Keratinocyte (primary cell): ENCODE data around the gene GOLGA7B. TPM values are rescaled to one million over a fixed set of nuclear protein-coding genes. Genes with fewer than 3 reads are reported as not detected.

Experiments used
- DNase-seq: peaks from one replicate; pipeline ENCODE4 v3.0.0-alpha.2; 2011; ENCODE audit warnings: low read depth, missing footprints, low spot score
- FAIRE-seq: peaks from 2 replicates; lab custom pipeline; 2011; peaks lifted over from hg19 to GRCh38; lab: Jason Lieb, UNC
- H2AFZ ChIP-seq: 2 replicates; pipeline ENCODE4 v1.6.0; 2012; ENCODE audit warnings: low read length, control low read depth, inconsistent platforms; ENCODE audit not compliant: control insufficient read depth
- H3K27ac ChIP-seq: 2 replicates; pipeline ENCODE4 v1.5.1; 2011; ENCODE audit warnings: low read length; ENCODE audit not compliant: control insufficient read depth, insufficient read depth
- H3K27me3 ChIP-seq: 3 replicates; pipeline ENCODE4 v1.6.0; 2011; ENCODE audit warnings: low read length; ENCODE audit not compliant: control insufficient read depth, insufficient read depth; ENCODE audit errors: extremely low read depth
- H3K36me3 ChIP-seq, 2 experiments: 2 replicates in 1 of 2; 3 replicates in 1 of 2; pipeline ENCODE4 v1.5.1; 2011; ENCODE audit warnings: low read length in 2 of 2, mild to moderate bottlenecking in 1 of 2; ENCODE audit not compliant: control insufficient read depth in 2 of 2, insufficient read depth in 2 of 2; ENCODE audit errors: extremely low read depth in 1 of 2
- H3K4me1 ChIP-seq: 3 replicates; pipeline ENCODE4 v1.5.1; 2011; ENCODE audit warnings: low read length; ENCODE audit not compliant: control insufficient read depth, insufficient read depth; ENCODE audit errors: extremely low read depth
- H3K4me2 ChIP-seq: 3 replicates; pipeline ENCODE4 v1.6.0; 2011; ENCODE audit warnings: low read depth, low read length; ENCODE audit not compliant: control insufficient read depth, insufficient read depth; ENCODE audit errors: extremely low read depth
- H3K4me3 ChIP-seq, 3 experiments: fragments of 200-600 bp in 1 of 3; sonication (generic) in 1 of 3; 2 replicates in 2 of 3; 3 replicates in 1 of 3; pipeline ENCODE4 v1.5.1; 2011 to 2016; ENCODE audit warnings: low read length in 3 of 3, mild to moderate bottlenecking in 3 of 3, control low read depth in 2 of 3, inconsistent platforms in 1 of 3, low read depth in 1 of 3, mixed read lengths in 1 of 3, mixed run types in 1 of 3, moderate library complexity in 1 of 3; ENCODE audit not compliant: control insufficient read depth in 2 of 3, insufficient read depth in 2 of 3; ENCODE audit errors: extremely low read depth in 1 of 3
- H3K79me2 ChIP-seq: 2 replicates; pipeline ENCODE4 v1.6.0; 2012; ENCODE audit warnings: low read length; ENCODE audit not compliant: control insufficient read depth, insufficient read depth
- H3K9ac ChIP-seq: 3 replicates; pipeline ENCODE4 v1.6.0; 2011; ENCODE audit warnings: low read length; ENCODE audit not compliant: control insufficient read depth, insufficient read depth; ENCODE audit errors: extremely low read depth
- H3K9me1 ChIP-seq: 3 replicates; pipeline ENCODE4 v1.6.0; 2011; ENCODE audit warnings: low read length; ENCODE audit not compliant: control insufficient read depth, insufficient read depth; ENCODE audit errors: extremely low read depth
- H3K9me3 ChIP-seq: 2 replicates; pipeline ENCODE4 v1.5.1; 2012; ENCODE audit warnings: low read depth, low read length; ENCODE audit not compliant: control insufficient read depth
- H4K20me1 ChIP-seq: 3 replicates; pipeline ENCODE4 v1.6.0; 2011; ENCODE audit warnings: low read length; ENCODE audit not compliant: control insufficient read depth, insufficient read depth; ENCODE audit errors: extremely low read depth
- EZH2 ChIP-seq: IDR thresholded peaks from one replicate; pipeline ENCODE4 v1.6.1; 2012; ENCODE audit warnings: inconsistent platforms, mild to moderate bottlenecking, low read length, moderate library complexity
- dilution Hi-C: fragments of 300-500 bp; cut with MboI; formaldehyde crosslinking; loops from one replicate; pipeline ENCODE4 v1.7.0; 2020; ENCODE audit warnings: low sequenced_read_pairs; ENCODE audit not compliant: extremely low pct_ligation_motif_present
- polyA plus RNA-seq, 5 experiments: library from polyadenylated mRNA; depleted of rRNA in 3 of 5; stranded (reverse) in 3 of 5; stranded (forward) in 1 of 5; unstranded in 1 of 5; fragments of >200 nt; gene quantifications; 1 replicate in 1 of 5; 2 replicates in 3 of 5; 3 replicates in 1 of 5; pipeline versions ENCODE4 v1.2.1 to v1.2.3, GENCODE V29; 2011 to 2012; ENCODE audit warnings: missing spikeins in 2 of 5, low read depth in 1 of 5, low replicate concordance in 1 of 5
- TF ChIP-seq, protein P1 (sequence below), 3 experiments: IDR thresholded peaks in 1 of 3; conservative IDR thresholded peaks in 1 of 3; optimal IDR thresholded peaks in 1 of 3; 2 replicates in 2 of 3; 3 replicates in 1 of 3; pipeline versions ENCODE3 to v1.5.1; 2011; ENCODE audit warnings: low read length in 3 of 3, mild to moderate bottlenecking in 3 of 3, moderate library complexity in 2 of 3, control low read depth in 1 of 3, inconsistent platforms in 1 of 3; ENCODE audit not compliant: insufficient read depth in 2 of 3; ENCODE audit errors: extremely low read depth in 1 of 3

GOLGA7B gene
- polyA plus RNA-seq, 1 donor (not counting 4 experiments of a cell fraction or from before 2014, with no cell fraction given) = 4.9 TPM

DNA sequence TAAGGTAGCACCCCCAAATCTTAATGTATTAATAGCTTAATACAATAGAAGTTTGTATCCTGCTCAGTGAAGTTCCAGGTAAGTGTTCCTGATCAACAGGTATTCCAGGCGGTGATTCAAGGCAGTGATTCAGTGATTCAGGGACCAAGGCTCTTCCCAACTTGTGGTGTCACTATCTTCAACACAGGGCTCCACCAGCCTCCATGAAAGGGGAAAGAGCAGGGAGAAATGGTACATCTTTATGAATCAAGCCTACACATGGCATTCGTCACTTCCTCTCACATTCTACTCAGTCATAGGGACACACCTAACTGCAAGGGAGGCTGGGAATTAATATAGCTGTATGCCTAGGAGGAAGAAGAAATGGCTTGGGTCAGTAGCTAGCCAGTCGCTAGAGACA lies 5.1 kb downstream of the GOLGA7B start:
- Histone ChIP-seq H3K79me2 (no peaks in the 10 kb centered on the region), H3K9ac (no peak overlapping the region), H3K9me3 (no peaks in the 10 kb centered on the region), H3K4me1 (peaks cover 41% of the 10 kb centered on the region), H4K20me1 (no peaks in the 10 kb centered on the region), H3K4me3 (no peak overlapping the region), H3K36me3 (no peaks in the 10 kb centered on the region), H3K9me1 (peaks cover 6% of the 10 kb centered on the region), H3K4me2 (no peak overlapping the region), H3K27me3 (no peaks in the 10 kb centered on the region), H2AFZ (no peak overlapping the region), H3K27ac (peak overlapping the region; percentile 18)
- dilution Hi-C loops = loop anchor here (25.0 kb wide), 1 partner anchor 92 kb away; the partner anchor contains the start of gene SFRP5
- TF ChIP-seq, protein P1, sequence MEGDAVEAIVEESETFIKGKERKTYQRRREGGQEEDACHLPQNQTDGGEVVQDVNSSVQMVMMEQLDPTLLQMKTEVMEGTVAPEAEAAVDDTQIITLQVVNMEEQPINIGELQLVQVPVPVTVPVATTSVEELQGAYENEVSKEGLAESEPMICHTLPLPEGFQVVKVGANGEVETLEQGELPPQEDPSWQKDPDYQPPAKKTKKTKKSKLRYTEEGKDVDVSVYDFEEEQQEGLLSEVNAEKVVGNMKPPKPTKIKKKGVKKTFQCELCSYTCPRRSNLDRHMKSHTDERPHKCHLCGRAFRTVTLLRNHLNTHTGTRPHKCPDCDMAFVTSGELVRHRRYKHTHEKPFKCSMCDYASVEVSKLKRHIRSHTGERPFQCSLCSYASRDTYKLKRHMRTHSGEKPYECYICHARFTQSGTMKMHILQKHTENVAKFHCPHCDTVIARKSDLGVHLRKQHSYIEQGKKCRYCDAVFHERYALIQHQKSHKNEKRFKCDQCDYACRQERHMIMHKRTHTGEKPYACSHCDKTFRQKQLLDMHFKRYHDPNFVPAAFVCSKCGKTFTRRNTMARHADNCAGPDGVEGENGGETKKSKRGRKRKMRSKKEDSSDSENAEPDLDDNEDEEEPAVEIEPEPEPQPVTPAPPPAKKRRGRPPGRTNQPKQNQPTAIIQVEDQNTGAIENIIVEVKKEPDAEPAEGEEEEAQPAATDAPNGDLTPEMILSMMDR (optimal IDR thresholded peaks at IDR 0.05 in 1 of 3, IDR thresholded peaks at IDR 0.05 in 1 of 3, conservative IDR thresholded peaks at IDR 0.05 in 1 of 3; ENCODE audit: extremely low read depth in 1 of 3, insufficient read depth in 2 of 3, low read length in 3 of 3) = no peak
- TF ChIP-seq EZH2 = no peak
- no peak for DNase-seq
- peak; percentile 87 for FAIRE-seq

DNA sequence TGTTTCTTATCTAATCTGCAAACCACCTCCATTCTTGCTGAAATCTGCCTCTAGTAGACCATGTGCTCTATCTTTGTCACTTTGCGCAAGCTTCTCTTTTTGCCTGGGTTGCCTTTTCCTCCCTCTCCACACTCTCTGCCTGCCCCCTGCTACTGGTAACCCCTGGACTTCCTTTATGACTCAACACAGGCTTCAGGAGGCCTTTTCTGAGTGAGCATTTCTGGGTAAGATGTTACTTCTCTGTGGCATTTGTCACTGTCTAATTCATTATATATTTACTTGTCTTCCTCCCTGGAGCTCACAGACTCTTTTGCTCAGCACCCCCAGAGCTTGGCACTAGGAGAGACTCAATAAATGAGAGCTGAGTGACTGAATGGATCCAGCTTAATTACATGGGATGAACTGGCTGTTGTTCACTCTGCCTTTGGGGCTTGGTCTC lies 8.4 kb downstream of the GOLGA7B start:
- H4K20me1 ChIP-seq = no peaks in the 10 kb centered on the region
- dilution Hi-C loops = loop anchor here (25.0 kb wide), 1 partner anchor 96 kb away; the partner anchor contains the start of gene SFRP5
- H3K79me2 ChIP-seq = no peaks in the 10 kb centered on the region
- no peak for DNase-seq
- FAIRE-seq = no peak
- H3K27me3 ChIP-seq = no peaks in the 10 kb centered on the region
- no peak overlapping the region for H3K9ac ChIP-seq
- H3K4me2 ChIP-seq = no peak overlapping the region
- TF ChIP-seq EZH2 = no peak
- TF ChIP-seq, protein P1 (optimal IDR thresholded peaks at IDR 0.05 in 1 of 3, IDR thresholded peaks at IDR 0.05 in 1 of 3, conservative IDR thresholded peaks at IDR 0.05 in 1 of 3; ENCODE audit: extremely low read depth in 1 of 3, insufficient read depth in 2 of 3, low read length in 3 of 3) = no peak
- H3K27ac ChIP-seq = no peak overlapping the region
- H3K9me3 ChIP-seq = no peaks in the 10 kb centered on the region
- no peaks in the 10 kb centered on the region for H3K36me3 ChIP-seq
- H3K4me3 ChIP-seq = no peak overlapping the region
- no peak overlapping the region for H2AFZ ChIP-seq
- peaks cover 24% of the 10 kb centered on the region for H3K4me1 ChIP-seq
- no peaks in the 10 kb centered on the region for H3K9me1 ChIP-seq
